Measurements from ENCODE around the gene TCF12. TPM values are rescaled to one million over a fixed set of nuclear protein-coding genes. Genes with fewer than 3 reads are reported as not detected.

TCF12 gene
- total RNA-seq, 3 donors from 2014 or later (not counting 1 experiment from before 2014, with no cell fraction given): 84.1 to 111 (median 107) TPM

GRCh38 chr15:57237676-57238075, 319.2 kb downstream of the TCF12 start:
- H3K27me3 ChIP-seq (ENCODE audit: control insufficient read depth, insufficient read depth, low read length): no peaks in the 10 kb centered on the region
- no peak for ATAC-seq
- H3K4me3 ChIP-seq (ENCODE audit: low read length): no peak overlapping the region
- Mint-ChIP-seq H3K9me3 (no peaks in the 10 kb centered on the region), H3K36me3 (peaks cover 8% of the 10 kb centered on the region), H3K27ac (no peak overlapping the region), H3K27me3 (ENCODE audit: low read depth in 2 of 2) (no peaks in the 10 kb centered on the region), H3K4me1 (peaks cover 0 to 4% of the 10 kb centered on the region in 2 donors), H3K4me3 (no peak overlapping the region)
- no peak for DNase-seq
- no peaks in the 10 kb centered on the region for H3K9me3 ChIP-seq (ENCODE audit: control insufficient read depth, insufficient read depth, low read length)
- H3K27ac ChIP-seq (ENCODE audit: low read length): no peak overlapping the region
- no CpG with 5 or more reads among the region's 1 CpG for WGBS (ENCODE audit: insufficient coverage)
- H3K4me1 ChIP-seq (ENCODE audit: control insufficient read depth, insufficient read depth, low read length): no peaks in the 10 kb centered on the region
- TF ChIP-seq CTCF (IDR thresholded peaks at IDR 0.05): no peak
- peaks cover 28% of the 10 kb centered on the region for H3K36me3 ChIP-seq (ENCODE audit: control insufficient read depth, insufficient read depth, low read length)
- intact Hi-C loops (cut with micrococcal nuclease): no loop called here

GRCh38 chr15:57245130-57245529, 326.7 kb downstream of the TCF12 start:
- H3K27ac Mint-ChIP-seq: no peak overlapping the region
- Histone ChIP-seq H3K4me3 (ENCODE audit: low read length) (no peak overlapping the region), H3K36me3 (ENCODE audit: control insufficient read depth, insufficient read depth, low read length) (peaks cover 6% of the 10 kb centered on the region), H3K9me3 (ENCODE audit: control insufficient read depth, insufficient read depth, low read length) (no peaks in the 10 kb centered on the region), H3K4me1 (ENCODE audit: control insufficient read depth, insufficient read depth, low read length) (no peaks in the 10 kb centered on the region), H3K27me3 (ENCODE audit: control insufficient read depth, insufficient read depth, low read length) (no peaks in the 10 kb centered on the region), H3K27ac (ENCODE audit: low read length) (no peak overlapping the region)
- no peaks in the 10 kb centered on the region for H3K9me3 Mint-ChIP-seq
- H3K36me3 Mint-ChIP-seq: no peaks in the 10 kb centered on the region
- no peak overlapping the region for H3K4me3 Mint-ChIP-seq
- 100% methylated on average over 1 of the region's 3 CpGs for WGBS (ENCODE audit: insufficient coverage)
- ATAC-seq (no peak), DNase-seq (no peak)
- TF ChIP-seq CTCF (IDR thresholded peaks at IDR 0.05): no peak
- H3K4me1 Mint-ChIP-seq: peaks cover 0 to 5% of the 10 kb centered on the region in 2 donors
- no peaks in the 10 kb centered on the region for H3K27me3 Mint-ChIP-seq (ENCODE audit: low read depth in 2 of 2)
- intact Hi-C loops (cut with micrococcal nuclease): no loop called here

- Mint-ChIP-seq H3K4me1 (peaks cover 0 to 5% of the 10 kb centered on the region in 2 donors), H3K4me3 (no peak overlapping the region), H3K36me3 (no peaks in the 10 kb centered on the region), H3K27me3 (ENCODE audit: low read depth in 2 of 2) (no peaks in the 10 kb centered on the region), H3K9me3 (no peaks in the 10 kb centered on the region), H3K27ac (no peak overlapping the region)
- Histone ChIP-seq H3K27me3 (ENCODE audit: control insufficient read depth, insufficient read depth, low read length) (no peaks in the 10 kb centered on the region), H3K4me1 (ENCODE audit: control insufficient read depth, insufficient read depth, low read length) (no peaks in the 10 kb centered on the region), H3K9me3 (ENCODE audit: control insufficient read depth, insufficient read depth, low read length) (no peaks in the 10 kb centered on the region), H3K27ac (ENCODE audit: low read length) (no peak overlapping the region), H3K4me3 (ENCODE audit: low read length) (no peak overlapping the region), H3K36me3 (ENCODE audit: control insufficient read depth, insufficient read depth, low read length) (peaks cover 6% of the 10 kb centered on the region)
- WGBS (ENCODE audit: insufficient coverage): no CpG with 5 or more reads among the region's 1 CpG
- no peak for DNase-seq
- intact Hi-C loops (cut with micrococcal nuclease): no loop called here
- no peak for TF ChIP-seq CTCF (IDR thresholded peaks at IDR 0.05)
- no peak for ATAC-seq
These were observed 327.3 kb downstream of the TCF12 start for GRCh38 chr15:57245714-57246113.

GRCh38 chr15:57248074-57248473, 329.6 kb downstream of the TCF12 start:
- no peaks in the 10 kb centered on the region for H3K27me3 ChIP-seq (ENCODE audit: control insufficient read depth, insufficient read depth, low read length)
- no peak overlapping the region for H3K27ac Mint-ChIP-seq
- no peak for DNase-seq
- intact Hi-C loops (cut with micrococcal nuclease): no loop called here
- H3K36me3 ChIP-seq (ENCODE audit: control insufficient read depth, insufficient read depth, low read length): peaks cover 6% of the 10 kb centered on the region
- H3K27ac ChIP-seq (ENCODE audit: low read length): no peak overlapping the region
- no peak for ATAC-seq
- H3K4me3 ChIP-seq (ENCODE audit: low read length): no peak overlapping the region
- WGBS (ENCODE audit: insufficient coverage): 94% methylated on average over 1 of the region's 1 CpG
- no peaks in the 10 kb centered on the region for H3K27me3 Mint-ChIP-seq (ENCODE audit: low read depth in 2 of 2)
- no peaks in the 10 kb centered on the region for H3K9me3 Mint-ChIP-seq
- no peak overlapping the region for H3K4me3 Mint-ChIP-seq
- no peaks in the 10 kb centered on the region for H3K9me3 ChIP-seq (ENCODE audit: control insufficient read depth, insufficient read depth, low read length)
- no peak for TF ChIP-seq CTCF (IDR thresholded peaks at IDR 0.05)
- no peaks in the 10 kb centered on the region for H3K36me3 Mint-ChIP-seq
- no peaks in the 10 kb centered on the region for H3K4me1 ChIP-seq (ENCODE audit: control insufficient read depth, insufficient read depth, low read length)
- peaks cover 0 to 5% of the 10 kb centered on the region in 2 donors for H3K4me1 Mint-ChIP-seq
